Lower leg skin (tissue), 3 donors: ENCODE data around the gene AHSP.

Experiments used
- POLR2A ChIP-seq, 2 donors: fragments of 450-650 bp; IDR thresholded peaks; one replicate each; pipeline ENCODE4 v1.6.1; 2016 to 2017; ENCODE audit warnings: antibody characterized with exemption in 2 of 2, mild to moderate bottlenecking in 1 of 2, moderate library complexity in 1 of 2
- TF ChIP-seq, protein P1 (sequence below), 3 donors: fragments of 450-650 bp; IDR thresholded peaks; one replicate each; pipeline ENCODE4 v1.5.1; 2016; ENCODE audit warnings: antibody characterized with exemption in 3 of 3, mild to moderate bottlenecking in 3 of 3, moderate library complexity in 2 of 3

DNA sequence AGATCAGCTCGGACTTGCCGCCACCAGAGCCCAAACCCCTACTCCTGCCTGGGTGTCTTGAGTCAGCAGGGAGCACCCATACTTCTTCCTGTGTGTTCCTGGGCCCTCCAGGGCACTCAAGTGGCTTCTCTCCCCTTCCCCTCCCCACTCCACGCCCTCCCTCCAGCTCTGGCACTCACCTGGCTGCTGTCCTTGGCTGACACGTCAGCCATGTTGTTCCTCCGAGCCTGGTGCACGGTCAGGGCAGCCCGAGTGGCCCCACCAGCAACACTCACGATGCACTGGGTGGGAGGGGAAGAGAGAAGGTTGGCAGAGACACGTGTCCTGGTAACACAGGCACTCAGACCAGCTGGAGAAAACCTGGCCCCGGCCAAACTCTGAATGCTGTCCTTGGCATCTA is 31.0 kb upstream of the AHSP start:
- TF ChIP-seq, protein P1, sequence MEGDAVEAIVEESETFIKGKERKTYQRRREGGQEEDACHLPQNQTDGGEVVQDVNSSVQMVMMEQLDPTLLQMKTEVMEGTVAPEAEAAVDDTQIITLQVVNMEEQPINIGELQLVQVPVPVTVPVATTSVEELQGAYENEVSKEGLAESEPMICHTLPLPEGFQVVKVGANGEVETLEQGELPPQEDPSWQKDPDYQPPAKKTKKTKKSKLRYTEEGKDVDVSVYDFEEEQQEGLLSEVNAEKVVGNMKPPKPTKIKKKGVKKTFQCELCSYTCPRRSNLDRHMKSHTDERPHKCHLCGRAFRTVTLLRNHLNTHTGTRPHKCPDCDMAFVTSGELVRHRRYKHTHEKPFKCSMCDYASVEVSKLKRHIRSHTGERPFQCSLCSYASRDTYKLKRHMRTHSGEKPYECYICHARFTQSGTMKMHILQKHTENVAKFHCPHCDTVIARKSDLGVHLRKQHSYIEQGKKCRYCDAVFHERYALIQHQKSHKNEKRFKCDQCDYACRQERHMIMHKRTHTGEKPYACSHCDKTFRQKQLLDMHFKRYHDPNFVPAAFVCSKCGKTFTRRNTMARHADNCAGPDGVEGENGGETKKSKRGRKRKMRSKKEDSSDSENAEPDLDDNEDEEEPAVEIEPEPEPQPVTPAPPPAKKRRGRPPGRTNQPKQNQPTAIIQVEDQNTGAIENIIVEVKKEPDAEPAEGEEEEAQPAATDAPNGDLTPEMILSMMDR (IDR thresholded peaks at IDR 0.05): no peak
- no peak for TF ChIP-seq POLR2A (IDR thresholded peaks at IDR 0.05)
